Loucy (cell line): ENCODE results near the gene AAK1.

Source experiments
- CTCF ChIP-seq: fragments of 200-600 bp; sonication (generic); conservative IDR thresholded peaks from 2 replicates; pipeline ENCODE4 v1.5.1; 2014; ENCODE audit warnings: mild to moderate bottlenecking, antibody characterized with exemption, low read length
- EZH2phosphoT487 ChIP-seq: fragments of 200-600 bp; IDR thresholded peaks from 2 replicates; pipeline ENCODE4 v1.6.1; 2018; ENCODE audit warnings: antibody characterized with exemption, mild to moderate bottlenecking, moderate library complexity, borderline replicate concordance

- no peak for TF ChIP-seq CTCF
- TF ChIP-seq EZH2phosphoT487 = no peak
These were observed 40.3 kb downstream of the AAK1 start for GRCh38 chr2:69603146-69603743.
